Activated CD8-positive, alpha-beta memory T cell treated with anti-CD3 and anti-CD28 coated beads, Interleukin-2, amount 50 U/mL, for 24 hours (primary cell): ENCODE measurements around the gene MINDY1.
A peak's percentile ranks its signal among the peaks of the same experiment; 100 is the strongest.

Source experiments
- DNase-seq: peaks from one replicate; pipeline ENCODE4 v3.0.0-alpha.2; 2020; ENCODE audit errors: extremely low read depth

MINDY1 gene

DNA sequence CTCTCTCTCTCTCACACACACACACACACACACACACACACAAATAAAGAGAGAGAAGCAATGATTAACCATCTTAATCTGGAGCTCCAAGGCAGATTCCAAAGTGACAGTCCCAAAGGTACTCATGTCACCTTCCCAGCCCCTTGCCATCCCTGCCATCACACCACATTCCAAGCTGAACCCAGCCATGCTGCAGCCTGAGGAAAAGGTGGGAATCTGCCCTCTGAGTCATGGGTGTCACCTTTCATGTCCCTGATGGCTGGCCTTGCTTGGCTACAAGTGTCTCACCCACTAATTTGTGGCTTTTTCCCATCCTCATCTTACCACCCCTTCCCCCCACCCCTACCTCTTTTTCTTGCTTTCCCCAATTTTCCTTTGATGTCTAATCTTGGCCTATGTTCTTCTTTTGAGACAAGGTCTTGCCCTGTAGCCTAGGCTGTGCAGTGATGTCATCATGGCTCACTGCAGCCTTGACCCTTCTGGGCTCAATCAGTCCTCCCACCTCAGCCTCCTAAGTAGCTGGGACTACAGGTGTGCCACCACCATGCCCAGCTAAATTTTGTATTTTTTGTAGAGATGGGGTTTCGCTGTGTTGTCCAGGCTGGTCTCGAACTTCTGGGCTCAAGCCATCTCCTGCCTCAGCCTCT lies 21.4 kb downstream of the MINDY1 start:
- no peak for DNase-seq

DNA sequence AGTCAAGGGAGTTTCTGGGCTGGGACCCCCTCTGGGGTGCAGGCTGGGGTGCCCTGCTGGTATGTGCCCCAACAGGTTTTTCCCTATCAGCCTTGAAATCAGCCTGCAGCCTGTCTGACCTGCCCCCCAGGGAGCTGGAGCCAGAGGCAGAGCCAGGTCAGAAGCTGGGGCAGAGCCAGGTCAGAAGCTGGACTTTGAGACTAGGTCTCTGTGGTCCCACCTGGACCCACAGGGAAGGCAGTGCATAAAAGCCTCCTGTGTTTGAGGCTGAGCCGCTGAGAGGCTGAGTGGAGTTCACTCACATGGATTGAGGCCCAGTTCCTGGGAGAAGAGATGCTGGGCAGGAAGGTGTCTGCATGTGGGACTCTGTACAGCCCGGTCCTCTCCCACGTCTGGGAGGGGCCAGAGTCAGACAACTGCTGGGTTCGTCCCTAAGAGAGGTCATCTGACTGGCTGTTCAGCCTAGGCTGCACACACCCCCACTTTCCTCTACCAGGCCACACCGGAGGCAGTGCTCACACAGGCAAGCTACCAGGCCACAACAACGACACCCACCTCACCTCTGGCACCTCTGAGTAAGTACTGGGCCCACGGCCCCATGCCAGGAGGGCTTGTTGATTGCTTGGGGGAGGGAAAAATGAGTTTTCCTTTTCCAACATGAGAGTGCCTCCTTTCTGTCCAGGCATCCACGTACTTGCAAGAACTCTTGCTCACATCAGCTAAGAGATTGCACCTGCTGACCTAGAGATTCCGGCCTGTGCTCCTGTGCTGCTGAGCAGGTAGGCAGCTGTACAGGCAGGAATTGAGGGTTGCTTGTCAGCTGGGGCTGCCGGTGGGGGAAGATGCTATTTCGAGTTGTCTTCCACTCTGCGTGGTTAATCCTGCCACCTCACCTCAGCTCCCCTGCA lies 24.6 kb downstream of the MINDY1 start, which contains the start of gene ANXA9:
Gene ANXA9 (plus strand): TSS at position 488 of the 908 bp plus-strand sequence. CDS start 814 bp downstream, outside the sequence.
- no peak for DNase-seq

DNA sequence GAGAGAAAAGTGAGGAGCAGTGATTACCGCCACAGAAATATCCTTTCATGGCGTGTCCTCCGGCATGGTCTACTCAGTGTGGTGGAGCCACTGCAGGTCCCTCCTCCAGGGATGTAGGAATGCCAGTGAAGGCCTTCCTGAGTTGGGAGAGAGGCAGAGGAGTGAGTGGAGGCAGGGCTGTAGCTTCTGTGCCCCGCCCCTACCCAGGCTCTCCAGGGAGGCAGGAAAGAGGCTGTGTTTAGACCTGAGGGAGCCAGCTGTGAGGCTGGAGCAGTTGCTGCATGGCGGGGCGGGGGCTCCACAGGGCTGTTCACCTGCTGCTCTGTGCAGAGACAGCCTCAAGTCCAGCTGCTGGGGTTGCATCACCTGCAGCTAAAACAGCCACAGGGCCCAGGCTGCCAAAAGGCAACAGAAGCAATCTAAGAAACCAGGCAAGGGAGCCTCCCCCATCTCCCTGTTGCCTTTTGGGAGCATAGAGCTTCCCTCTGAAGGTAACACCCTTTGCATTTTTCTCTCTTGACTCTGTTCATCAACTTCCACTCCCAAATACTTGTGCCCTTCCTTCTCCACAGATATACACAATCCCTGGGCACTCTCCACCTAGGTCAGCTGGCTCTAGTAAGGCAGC lies 25.4 kb downstream of the MINDY1 start:
- no peak for DNase-seq

DNA sequence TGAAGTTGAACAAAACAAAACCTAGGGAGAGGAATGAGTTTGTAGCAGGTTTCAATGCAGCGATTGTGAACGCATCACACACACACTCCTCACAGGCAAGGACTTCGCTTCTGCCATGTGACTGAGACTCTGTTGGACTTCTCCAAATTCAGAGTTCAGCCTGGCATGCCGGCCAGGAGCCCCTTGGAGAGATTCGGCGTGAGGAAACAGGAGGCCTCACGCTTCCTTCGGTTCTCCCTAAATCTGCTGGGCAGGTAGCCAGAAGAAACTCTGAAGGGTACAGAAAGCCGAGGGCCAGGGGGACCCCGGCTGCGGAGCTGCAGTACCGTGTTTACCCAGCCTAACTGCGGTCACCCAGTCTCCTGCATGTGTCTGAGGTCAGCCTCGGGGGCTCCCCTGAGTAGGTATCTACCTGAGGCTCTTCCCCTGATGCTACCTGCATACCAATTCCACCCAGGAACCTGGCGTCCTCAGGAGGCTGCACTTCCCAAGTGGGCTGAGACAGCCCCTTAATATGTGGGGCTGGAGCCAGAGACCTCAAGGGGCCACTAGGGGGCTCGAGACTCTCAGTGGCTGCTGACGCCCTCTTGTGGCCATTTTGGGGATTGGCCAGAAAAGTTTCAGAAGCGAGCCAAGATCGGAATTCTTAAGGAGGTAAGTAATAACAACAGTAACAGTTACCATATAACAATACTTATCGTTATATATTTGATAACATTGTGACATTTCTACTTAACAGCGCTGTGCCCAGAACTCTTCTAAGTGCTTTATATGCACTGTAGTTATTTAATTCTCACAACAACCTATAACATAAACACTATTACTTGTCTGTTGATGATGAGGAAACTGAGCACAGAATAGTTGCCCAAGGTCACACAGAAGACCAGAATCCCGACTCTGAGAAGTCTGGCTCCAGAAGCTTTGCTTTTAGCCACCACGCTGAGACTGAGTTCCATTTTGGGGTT lies 27.3 kb downstream of the MINDY1 start:
- peak; percentile 69 for DNase-seq

DNA sequence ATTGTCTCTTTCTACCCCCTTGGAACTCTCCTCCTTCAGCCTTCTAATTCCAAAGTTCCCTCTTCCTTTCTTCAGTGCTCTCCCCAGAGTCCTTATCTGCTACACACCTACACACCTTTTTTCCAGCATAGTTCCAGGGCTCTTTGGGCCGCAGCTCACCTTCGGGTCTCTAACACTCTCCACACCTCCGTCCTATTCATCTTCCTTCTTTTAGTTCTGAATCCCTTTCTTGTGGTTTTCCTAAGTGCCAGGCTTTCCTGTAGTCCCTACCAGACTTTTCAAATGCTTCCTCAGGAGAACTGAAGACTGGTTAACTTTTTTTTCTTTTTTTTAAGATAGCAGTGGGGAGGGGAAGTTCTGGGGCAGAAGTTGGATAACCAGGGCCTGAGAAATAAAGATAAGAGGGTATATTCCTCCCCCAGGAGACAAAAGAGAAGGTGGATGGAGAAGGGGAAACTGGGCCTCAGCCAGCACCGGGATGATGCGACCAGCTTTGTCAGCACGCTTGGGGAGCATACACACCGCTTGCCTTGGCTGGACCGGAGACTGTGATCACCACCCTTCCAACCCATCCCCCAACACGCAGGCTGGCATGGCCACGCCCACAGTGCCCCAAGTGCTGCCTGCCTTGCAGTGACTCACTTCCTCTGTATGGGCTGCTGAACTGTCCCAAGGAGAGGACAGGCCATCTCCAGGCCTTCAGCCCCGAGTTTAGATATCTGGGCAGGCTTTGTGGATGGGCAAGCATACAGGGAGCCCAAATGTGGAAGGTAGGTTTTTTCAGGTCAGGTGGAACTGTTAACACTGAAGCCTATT lies 29.6 kb downstream of the MINDY1 start:
- peak; percentile 49 for DNase-seq

DNA sequence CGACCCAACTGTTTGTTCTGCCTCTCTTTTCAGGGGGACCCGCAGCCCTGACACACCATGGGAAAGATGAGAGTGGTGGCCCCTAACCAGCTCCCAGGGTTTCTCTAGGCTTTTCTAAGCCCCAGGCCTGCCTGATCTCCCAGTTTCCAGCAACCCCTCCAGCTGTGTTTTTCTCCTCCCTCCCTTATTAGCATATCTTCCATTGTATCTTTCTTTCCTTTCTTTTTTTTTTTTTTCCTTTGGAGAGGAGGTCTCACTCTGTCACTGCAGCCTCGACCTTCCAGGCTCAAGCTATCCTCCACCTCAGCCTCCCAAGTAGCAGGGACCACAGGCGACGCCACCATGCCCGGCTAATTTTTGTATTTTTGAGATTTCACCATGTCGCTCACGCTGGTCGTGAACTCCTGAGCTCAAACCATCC lies 30.3 kb downstream of the MINDY1 start:
- DNase-seq, result no peak

DNA sequence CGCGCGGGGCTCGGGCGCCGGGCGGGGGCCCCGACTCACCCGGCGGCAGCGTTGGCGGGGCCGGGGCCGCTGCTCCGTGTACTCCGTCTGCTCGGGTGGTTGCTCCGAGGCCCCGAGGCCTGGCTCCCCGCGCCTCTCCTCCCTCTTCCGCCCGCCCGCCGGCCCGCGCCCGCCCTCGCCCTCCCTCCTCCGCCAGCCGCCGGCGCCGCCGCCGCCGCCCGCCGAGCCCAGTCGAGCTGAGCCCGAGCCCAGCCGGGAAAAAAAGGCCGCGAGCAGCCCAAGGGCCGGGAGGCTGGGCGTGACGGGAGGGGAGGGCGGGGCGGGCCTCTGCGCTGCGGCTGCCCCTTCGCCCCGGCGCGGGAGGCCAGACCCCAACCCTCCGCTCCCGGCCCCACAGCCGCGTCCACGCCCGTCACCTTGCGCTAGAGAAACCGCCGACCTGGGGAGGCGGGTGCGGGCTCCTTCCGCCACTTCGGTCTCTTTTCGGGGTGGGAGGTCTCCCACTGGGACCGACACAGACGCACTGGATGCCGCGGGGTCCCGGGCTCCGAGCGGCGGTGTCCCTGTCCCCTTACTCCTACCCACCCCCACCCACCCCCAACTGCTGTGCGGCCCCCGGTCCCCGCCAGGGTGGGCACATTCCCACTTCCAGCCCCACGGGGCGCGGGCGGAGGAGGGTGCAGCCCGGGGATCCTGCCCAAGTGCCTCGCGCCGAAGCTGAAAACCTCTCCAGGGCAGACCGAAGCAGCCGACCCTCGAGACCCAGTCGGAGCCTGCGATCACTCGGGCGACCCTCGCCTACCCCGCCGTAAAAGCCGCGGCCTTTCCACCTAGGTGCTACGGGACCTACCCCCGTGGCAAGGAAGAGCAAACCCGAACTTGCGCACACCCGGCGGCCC lies 31.9 kb downstream of the MINDY1 start, which contains the start of gene CERS2:
Gene CERS2 (minus strand): TSS at position 256 of the 899 bp plus-strand sequence. CDS start 5,745 bp downstream, outside the sequence.
- peak; percentile 27 for DNase-seq

DNA sequence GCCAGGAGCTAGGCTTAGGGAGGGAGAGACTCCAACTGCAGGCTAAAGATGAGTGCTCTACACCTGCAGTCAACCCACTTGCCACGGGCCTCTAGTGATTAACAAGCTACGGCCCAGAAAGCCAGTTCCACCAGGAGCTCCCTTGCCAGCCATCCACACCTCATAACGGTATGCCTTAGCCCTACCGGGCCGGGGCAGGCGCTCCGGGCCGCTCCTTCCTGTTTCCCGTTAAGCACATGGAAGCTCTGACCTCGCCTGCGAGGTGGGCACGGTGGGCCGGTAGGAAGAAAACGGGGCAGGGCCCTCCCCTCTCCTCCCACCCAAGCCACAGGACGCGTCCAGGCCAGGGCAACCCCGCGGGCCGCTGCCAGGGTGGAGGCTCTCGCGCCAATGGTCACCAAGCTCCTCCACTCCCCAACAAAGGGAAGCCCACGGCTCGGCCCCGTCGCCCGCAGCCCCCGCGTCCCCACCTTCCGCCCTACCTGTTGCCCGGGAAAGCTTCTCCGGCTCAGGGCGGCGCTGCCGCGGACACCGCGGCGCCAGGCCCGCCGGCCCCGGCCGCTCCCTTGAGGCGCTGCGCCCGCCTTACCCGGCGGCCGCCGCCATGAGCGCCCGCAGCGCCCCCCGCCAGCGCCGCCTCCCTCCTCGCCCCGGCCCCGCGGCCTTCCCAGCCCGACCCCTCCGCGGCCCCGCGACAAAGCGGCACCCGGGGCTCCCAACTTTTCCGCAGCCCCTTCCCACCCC lies 32.7 kb downstream of the MINDY1 start:
- DNase-seq, result no peak

DNA sequence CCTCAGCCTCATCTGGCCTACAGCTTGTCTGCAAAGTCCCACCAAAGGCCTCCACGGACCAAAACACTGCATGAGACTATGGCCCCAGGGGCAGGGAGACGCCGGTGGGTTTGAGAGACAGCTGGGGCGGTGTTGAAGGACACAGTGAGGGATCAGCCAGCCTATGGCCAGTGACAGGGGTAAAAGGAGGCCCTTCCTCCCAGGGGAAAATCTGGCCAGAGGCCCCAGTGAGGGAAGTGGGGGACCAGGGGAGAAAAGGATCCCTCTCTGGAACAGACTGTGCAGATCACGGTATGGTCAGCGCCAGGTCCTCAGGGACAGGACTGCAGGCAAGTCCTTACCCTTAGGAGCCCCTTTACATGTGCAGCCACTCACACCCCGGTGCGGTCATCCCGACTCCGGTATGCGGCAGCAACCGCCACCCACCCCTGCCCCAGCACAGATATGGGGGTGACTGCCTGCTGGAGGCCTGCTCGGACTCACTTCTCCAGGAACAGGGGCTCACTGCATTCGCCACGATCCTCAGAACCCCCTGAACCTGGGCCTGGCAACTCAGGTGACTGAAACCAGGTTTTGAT lies 33.4 kb downstream of the MINDY1 start:
- no peak for DNase-seq

DNA sequence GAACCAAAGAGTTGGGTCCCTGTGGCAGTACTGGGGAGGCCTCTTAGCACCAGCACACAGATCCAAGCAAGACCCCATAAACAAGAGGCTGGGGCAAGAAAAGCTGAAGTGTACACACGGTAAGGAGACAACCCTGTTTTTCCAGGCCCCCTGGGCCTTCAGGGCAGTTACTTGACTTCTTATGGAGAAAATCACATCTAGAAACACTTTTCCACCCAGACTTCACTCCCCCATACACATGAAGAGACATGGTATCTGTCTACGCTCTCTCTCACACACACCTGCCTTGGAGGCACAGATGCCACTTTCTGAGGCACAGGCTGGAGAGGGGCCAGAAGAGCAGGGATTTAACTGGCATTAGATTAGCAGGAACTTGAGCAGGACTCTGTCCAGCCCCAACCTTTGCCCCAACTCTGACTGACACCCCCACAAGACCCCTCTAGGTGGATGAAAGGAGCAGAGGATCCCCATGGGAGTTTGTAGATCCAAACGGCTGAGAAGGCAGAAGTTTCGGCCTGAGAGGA lies 34.2 kb downstream of the MINDY1 start:
- no peak for DNase-seq

DNA sequence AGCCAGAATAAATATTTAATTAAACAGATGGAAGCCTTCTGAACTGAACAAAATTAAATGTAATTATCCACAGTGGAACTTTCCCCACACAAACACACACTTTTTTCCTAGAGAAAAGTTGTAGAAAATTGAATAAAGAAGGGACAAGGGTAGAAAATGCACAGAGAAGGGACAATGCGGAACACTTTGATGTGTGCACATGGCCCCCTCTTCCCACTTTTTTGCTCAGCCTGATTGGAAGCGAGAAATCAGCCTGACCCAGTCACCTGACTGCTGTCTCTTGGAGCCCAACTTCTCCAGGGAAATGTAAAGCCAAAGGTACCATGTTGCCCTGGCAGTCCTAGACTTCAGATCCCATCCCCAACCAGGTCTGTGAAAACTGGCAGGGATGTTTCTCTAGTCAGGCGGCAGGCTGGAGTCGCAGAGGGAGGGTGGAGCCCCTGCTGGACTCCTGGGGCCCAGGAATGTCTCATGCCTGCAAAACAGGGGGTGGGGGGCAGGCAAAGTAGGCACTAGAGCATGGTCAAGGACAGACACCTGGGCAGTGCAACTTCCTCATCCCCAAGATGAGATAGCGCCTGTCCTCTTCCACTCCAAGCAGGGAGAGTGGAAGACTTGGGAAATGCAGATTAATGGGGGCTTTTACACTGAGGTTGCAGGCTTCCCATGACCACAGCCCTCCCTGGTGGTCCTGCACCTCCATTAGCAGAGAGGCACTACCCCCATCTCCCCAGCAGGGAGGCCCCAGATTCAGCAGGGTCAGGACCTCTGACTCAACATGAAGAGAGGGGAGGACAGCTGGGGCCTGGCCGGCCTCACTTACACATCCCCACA lies 34.9 kb downstream of the MINDY1 start:
- DNase-seq, result no peak

DNA sequence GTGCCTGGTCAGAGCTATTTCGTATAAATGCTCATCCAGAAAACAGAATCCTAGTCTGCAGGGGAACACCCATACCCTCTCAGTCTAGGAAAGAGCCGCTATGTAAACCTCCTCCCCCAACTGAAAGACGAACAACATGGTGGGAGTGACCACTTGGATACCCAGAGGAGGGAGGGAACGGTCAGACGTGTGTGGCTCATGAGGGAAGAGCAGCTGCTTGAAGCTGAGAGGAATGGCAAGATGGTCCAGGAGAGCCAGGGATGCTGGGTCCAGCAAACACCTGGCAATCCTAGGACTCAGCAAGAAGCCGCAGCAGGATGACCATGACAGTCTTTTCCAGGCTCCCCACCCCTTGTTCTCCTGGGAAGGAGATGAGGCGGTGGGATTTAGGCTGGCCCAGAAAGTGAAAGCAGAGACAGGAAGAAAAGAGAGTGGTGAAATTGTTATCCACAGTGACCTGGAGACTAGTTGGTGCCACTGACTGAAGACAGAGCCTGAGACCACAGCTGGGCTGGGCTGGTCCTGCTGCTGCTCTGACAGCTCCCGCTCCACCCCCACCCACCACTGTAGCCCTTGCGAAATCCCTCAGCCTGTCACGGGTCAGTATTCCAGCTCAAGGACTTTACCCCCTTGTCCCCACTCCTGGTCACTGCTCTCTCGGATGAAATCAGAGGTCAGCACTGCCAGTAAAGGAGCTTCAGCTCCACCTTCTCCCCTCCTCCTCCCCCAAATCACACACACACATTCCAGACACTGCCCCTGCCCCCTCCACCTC lies 35.7 kb downstream of the MINDY1 start:
- no peak for DNase-seq

DNA sequence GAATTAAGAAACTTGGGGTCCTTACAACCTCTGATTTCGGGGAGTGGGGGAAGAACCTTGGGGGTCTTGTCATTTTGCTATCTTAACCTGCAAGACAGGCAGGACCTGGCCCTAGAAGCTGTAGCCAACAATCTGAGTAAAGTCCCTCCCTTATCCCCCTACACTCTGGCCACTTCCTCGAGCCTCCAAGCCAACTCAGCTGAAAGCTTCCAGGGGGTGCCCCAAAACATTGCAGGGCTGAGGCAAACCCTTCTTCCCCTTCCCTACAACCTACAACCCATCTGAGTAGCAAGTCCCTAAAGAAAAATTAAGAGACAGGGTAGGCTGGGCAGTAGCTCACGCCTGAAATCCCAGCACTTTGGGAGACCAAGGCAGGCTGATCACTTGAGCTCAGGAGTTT lies 37.1 kb downstream of the MINDY1 start:
- DNase-seq, result no peak

DNA sequence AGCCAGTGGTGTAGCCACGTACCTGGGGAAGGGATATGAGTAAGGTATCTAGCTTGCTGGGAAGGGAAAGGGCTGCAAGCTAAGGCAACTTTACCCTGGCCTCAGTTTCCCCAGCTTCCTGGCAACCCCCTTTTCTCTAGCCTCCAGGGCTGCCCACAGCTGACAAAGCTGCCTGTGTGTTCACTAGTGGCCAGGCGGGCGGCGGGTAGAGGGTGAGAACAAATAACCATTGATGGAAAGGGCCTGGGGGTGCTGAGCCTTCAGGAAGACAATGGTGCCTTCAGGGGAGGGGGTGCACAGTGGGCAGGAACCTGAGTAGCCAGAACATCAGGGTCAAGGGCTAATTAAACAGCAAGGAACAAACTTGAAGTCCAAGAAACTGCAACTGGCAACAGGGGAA lies 38.2 kb downstream of the MINDY1 start:
- DNase-seq, result no peak

DNA sequence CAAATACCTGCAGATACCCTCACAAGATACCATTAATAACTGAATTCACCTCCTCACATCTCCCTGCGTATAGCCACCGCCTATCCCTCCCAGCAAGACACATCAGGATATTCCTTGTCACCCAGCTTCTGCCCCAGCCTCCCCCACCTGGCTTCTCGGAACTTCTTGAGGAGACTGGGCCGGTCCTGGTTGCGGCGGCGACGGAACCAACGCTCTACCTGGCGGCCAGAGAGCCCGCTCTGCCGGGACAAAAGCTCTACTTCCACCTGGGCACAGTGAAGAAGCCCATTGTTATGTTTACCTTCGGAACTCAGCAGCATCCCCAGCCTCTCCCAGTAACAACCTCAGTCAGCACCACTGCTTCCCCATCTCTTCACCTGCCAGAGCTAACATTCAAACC lies 38.8 kb downstream of the MINDY1 start:
- DNase-seq, result no peak

DNA sequence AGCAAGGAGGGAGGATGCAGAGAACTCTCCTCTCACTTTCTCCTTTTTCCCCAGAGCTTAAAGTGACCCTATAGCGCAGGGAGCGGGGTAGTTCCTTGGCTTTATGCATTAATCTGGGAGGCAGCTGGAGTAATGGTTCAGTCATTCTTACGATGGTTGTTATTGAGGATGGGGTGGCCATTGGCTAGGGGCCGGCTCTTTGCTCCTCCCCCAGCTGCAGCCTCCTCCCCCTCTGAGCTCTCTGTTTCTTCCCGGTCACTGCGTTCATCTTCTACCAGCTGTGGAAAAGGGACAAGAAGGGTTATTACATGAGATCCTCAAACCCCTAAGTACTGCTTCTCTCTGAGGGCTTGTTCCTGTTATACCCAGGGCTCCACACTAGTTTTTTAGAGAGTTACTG lies 40.7 kb downstream of the MINDY1 start:
- DNase-seq, result no peak
